PFSK-1 (cell line): ENCODE measurements around the gene DRP2.

ENCODE experiments used
- POLR2AphosphoS5 ChIP-seq: IDR thresholded peaks from 2 replicates; pipeline ENCODE4 v1.6.1; 2012; ENCODE audit warnings: low read depth, mild to moderate bottlenecking, control low read depth, low read length, moderate library complexity
- SIN3A ChIP-seq: IDR thresholded peaks from 2 replicates; pipeline ENCODE4 v1.6.1; 2012; ENCODE audit warnings: mild to moderate bottlenecking, low read length, moderate library complexity, borderline replicate concordance; ENCODE audit not compliant: insufficient read depth
- TAF1 ChIP-seq: IDR thresholded peaks from 2 replicates; pipeline ENCODE4 v1.6.1; 2012; ENCODE audit warnings: low read length, control low read depth, borderline replicate concordance; ENCODE audit not compliant: insufficient read depth
- TF ChIP-seq, protein P1 (sequence below), 2 experiments: IDR thresholded peaks; 2 replicates each; pipeline versions ENCODE4 v1.6.1 to v1.8.0; 2011 to 2012; ENCODE audit warnings: low read depth in 2 of 2, low read length in 2 of 2, control low read depth in 1 of 2, inconsistent platforms in 1 of 2, mild to moderate bottlenecking in 1 of 2, moderate library complexity in 1 of 2; ENCODE audit not compliant: insufficient read depth in 1 of 2

DNA sequence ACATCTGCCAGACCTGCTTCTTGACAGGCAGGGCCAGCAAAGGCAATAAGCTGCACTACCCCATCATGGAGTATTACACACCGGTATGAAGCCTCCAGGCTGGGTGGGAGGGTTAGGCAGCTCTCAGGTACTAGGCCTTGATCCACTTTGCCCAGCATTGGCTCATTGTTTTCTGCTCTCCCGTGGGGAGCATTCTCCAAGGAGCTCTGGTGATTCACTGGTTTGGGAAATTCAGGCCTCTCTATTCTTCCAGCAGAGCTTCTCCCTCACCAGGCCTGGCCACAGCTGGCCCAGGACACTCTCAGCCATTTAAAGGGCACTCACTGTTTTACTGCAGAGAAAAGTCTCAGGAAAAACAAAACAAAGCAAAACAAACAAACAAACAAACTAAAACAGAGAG, 33.0 kb downstream of the DRP2 start:
- TF ChIP-seq SIN3A: no peak
- TF ChIP-seq, protein P1, sequence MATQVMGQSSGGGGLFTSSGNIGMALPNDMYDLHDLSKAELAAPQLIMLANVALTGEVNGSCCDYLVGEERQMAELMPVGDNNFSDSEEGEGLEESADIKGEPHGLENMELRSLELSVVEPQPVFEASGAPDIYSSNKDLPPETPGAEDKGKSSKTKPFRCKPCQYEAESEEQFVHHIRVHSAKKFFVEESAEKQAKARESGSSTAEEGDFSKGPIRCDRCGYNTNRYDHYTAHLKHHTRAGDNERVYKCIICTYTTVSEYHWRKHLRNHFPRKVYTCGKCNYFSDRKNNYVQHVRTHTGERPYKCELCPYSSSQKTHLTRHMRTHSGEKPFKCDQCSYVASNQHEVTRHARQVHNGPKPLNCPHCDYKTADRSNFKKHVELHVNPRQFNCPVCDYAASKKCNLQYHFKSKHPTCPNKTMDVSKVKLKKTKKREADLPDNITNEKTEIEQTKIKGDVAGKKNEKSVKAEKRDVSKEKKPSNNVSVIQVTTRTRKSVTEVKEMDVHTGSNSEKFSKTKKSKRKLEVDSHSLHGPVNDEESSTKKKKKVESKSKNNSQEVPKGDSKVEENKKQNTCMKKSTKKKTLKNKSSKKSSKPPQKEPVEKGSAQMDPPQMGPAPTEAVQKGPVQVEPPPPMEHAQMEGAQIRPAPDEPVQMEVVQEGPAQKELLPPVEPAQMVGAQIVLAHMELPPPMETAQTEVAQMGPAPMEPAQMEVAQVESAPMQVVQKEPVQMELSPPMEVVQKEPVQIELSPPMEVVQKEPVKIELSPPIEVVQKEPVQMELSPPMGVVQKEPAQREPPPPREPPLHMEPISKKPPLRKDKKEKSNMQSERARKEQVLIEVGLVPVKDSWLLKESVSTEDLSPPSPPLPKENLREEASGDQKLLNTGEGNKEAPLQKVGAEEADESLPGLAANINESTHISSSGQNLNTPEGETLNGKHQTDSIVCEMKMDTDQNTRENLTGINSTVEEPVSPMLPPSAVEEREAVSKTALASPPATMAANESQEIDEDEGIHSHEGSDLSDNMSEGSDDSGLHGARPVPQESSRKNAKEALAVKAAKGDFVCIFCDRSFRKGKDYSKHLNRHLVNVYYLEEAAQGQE (IDR thresholded peaks at IDR 0.05; ENCODE audit: insufficient read depth in 1 of 2, low read depth in 2 of 2, low read length in 2 of 2): no peak
- no peak for TF ChIP-seq POLR2AphosphoS5
- no peak for TF ChIP-seq TAF1
